D341Med (cell line): Measurements from ENCODE around the gene SPP2.

Source experiments
- DNase-seq: peaks from one replicate; pipeline ENCODE4 v3.0.0; 2012; ENCODE audit warnings: low spot score

The SPP2 gene, protein sequence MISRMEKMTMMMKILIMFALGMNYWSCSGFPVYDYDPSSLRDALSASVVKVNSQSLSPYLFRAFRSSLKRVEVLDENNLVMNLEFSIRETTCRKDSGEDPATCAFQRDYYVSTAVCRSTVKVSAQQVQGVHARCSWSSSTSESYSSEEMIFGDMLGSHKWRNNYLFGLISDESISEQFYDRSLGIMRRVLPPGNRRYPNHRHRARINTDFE

DNA sequence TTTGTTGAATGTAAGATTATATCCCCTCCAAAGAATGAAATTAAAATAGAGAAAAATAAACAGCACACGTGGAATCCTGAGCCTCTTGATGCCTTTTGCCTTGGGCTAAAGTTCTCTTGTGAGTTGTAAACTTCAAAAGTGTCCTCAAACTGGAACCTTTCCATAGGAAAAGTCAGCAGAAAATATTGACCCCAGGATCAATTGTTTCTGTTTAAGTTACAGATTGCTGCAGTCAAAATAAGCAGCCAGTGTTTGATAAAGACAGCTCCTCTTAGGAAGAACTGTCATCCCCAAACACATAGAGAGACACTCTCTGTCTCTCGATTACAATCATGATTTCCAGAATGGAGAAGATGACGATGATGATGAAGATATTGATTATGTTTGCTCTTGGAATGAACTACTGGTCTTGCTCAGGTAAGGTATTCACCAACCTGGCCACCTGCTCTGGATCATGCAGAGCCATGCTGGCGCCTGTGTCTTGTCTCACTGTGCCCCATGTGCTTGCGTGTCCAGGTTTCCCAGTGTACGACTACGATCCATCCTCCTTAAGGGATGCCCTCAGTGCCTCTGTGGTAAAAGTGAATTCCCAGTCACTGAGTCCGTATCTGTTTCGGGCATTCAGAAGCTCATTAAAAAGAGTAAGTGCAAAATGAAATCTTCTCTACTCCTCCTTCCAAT is at the start of gene SPP2:
TSS of gene SPP2 (plus strand) at position 248 of the 681 bp plus-strand sequence. CDS start at position 333, 85 bp downstream.
- no peak for DNase-seq

DNA sequence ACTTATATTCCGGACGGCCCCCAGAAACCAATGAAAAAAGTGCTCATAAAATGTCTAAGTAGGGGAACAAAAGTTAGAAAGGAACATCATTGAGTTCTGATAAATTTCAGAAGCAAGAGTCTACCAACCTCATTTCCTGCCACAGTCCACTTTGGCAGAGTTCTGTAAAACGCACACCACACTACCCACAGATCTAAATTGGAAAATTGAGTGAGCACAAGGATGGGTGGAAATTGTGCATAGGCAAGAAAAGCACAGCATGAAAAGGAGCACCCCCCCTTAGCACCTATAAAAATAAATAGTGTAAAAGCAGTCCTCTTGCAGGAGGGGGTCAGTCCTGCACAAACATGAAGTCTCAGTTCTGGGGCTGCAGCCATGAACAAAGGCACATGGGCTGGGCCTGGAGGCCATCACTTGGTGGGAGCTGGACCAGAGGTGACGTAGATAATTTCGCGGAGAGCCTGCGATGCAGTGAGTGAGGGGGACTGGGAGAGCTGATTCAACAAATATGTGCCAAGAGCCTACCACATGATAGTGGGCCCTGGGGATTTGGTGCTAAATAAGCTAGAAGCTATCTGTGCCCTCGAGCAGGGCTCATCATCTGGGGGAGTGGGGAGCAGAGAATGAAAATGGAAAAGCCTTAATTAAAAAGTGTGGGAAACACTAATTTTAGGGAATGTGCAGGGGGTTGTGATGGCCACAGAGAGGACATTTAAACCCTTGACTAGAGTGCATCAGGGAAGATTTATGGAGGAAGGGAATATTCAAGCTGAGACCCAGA is 48.9 kb upstream of the SPP2 start:
- no peak for DNase-seq

DNA sequence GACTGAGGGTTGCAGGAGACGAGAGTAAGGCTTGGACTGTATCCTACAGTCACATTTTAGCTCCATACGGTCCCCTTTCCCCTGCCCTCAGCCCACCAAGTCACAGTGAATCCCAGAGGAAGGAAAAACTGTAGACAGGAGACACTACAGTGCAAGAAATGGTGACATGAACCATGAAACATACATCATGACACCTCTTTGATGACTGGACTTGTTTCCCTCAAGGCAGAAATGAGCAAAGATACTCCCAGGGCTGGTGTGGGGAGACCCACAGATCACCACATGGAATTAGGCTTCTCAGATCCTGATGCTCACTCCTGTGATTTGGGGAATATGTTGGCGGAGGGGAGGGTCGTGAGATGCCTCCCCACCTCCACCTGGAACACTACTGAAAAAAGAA is 48.2 kb upstream of the SPP2 start:
- no peak for DNase-seq

DNA sequence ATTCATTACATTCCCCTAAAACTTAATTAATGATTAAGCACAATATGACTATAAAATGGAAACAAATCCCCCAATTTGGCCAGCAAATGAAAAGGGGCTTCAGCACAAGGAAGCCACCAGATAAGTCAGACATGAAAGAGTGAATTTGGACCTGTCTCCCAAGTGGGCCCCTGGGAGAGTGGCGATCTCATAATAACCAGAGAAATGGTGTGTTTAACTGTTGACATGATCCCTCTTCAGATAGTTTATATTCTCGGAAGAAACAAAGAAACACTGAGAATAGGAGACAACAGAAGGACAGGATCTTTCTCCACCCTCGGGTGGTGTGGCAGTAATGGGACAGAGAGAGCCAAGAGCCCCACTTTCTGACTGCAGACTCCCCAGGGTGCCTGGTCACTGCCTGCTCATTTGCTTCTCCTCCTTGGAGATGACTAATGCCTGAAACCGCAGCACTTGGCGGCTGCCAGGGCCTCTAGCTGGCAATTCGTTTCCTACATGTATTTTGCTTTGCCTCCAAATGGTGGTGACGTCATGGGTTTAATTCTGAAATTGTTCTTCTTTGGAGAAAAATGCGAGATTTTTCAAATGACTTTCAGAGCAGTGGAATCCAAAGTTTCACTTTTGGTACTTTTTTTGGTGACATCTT is 46.4 kb upstream of the SPP2 start:
- no peak for DNase-seq

DNA sequence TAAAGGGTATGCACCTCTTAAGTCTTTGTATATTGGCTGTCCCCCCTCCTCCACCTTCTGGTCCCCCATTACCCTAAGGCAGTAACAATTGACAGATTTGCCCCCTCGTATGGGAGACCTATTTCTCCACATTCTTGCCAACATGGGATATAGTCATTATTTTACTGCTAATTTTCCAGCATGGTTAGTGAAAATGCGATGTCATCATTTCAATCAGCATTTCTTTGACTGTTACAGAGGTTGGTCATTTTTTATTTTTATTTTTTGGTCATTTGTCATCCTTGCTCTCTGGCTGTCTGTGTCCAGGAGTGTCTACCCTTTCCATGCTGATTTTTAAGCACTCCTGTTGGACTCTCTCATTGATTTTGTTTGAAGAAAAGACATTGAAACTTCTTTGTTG is 45.4 kb upstream of the SPP2 start:
- no peak for DNase-seq

DNA sequence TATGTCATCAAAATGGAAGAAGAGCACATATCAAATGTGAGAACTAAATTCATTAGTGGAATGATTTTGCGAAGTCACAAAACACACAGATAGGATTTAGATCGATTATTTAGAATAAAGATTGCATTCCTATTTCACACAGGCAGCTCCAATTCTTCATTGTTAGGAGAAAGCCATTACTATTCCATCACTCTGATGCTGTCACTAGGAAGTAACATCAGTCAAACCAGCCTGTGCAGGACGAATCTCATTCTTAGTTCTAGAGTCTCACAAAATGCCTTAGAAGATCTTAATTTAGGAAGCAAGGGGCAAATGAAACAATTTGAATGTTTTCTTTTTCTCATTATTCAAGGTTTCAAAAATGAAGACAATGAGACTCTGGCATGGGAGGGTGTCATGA is 44.0 kb upstream of the SPP2 start:
- no peak for DNase-seq

DNA sequence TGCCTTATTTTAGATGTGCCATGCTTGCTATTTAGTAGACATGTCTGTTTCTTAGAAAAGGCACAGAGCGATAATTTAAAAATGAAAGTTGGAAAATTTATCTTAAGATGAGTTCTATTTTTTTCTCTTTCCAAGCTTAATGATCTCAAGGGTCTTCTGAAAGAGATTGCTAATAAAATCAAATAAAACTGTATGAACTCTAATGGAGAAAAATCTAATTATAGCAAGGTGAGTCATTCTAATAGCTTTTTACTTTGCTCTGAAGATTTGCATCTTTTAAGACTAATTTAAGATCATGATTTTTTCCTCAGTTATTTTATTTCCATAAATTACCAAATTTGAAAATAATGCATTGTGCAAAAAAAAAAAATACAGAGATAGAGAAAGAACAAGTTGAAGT is 36.1 kb upstream of the SPP2 start:
- no peak for DNase-seq

DNA sequence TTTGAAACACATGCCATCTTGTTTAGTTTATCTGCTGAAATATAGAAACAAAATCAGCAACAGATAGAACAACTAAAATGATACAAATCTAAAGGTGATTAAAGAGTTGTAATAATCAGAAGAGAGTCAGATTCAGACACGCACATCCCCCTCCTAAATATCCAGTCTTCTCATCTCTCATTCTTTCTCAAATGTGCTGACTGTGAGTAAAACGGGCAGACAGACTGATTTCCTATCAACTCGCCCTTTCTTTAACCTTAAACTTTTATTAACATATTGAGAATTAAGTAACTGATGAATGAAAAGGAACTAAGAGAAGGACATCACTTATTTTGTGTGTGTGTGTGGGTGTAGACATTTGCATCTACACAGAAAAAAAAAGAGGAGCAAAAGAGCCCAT is 34.6 kb upstream of the SPP2 start:
- no peak for DNase-seq

DNA sequence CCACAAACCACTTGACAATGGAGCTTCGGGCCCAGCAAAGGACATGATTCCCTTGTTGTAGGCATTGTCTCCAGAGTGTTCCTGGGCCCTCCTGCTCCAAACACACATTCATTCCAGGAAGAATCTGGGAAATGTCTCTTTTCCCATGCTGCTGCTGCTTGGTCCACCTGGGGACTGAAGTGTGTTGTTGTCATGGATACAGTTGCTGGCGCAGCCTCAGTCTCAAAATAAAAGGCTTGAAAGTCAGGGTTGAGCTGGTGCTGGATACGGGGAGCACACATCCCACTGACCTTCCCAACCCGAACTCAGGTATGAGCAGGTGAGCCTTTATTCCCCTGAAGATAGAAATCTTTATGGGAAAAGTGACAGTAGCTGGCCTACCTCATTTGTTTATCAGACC is 30.6 kb upstream of the SPP2 start:
- no peak for DNase-seq

DNA sequence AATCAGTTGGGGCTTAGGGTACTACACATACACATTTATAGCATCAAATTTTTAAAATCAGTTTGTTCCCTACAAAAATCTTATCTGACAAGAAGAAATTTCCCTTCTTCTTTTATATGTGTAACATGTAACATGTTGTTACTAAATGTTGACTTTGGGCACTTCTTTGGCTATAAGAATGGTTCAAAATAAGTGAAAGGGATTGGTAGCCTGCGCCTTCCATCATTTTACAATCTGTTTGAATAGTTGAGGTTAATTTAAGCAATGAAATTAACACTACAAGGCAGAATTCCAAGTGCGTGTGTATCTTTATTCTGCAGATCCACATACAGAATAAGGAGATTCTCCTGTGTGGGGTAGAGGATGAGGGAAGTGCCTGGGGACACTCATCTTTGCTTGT is 30.2 kb upstream of the SPP2 start:
- DNase-seq = no peak

DNA sequence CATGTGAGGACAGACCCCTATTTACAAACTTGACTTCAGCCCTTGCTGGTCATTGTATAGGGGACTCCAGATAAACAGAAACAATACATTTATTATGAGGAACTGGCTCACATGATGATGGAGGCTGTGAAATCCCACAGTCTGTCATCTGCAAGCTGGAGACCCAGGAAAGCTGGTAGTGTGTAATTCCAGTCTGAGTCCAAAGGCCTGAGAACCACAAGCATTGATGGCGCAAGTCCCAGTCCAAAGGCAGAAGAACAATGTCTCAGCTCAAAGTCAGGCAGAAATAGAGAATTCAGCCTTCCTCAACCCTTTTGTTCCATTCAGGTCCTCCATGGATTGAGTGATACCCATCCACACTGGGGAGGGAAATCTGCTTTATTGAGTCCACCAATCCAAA is 28.1 kb upstream of the SPP2 start:
- no peak for DNase-seq

DNA sequence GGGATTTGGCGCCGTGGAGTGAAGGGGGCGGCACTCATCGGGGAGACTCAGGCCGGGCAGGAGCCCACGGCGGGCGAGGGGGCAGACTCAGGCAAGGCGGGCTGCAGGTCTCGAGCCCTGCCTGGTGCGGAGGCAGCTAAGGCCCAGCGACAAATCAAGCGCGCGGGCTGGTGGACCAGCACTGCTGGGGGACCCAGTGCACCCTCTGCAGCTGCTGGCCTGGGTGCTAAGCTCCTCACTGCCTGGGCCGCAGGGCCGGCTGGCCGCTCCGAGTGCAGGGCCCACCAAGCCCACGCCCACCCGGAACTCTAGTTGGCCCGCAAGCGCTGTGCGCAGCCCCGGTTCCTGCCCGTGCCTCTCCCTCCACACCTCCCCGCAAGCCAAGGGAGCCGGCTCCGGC is 26.2 kb upstream of the SPP2 start:
- DNase-seq = no peak

DNA sequence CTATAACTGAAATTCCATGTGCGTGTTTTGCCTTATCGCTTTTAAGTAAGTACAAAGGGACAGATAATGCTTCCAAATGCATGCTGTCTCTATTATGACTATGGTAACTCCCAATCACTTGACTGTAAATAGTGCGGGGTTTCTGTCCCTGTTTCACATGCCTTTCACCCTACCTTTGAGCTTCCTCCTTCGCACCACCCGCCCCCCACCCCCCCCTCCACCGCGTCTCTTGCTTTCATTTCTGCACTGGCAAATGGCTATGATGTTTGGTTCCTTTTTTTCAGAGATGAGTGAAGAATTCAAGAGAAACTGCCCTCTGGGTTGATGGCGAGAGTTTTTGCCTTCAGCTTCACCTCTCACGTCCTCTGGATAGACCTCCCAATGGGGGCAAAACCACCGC is 25.0 kb upstream of the SPP2 start:
- DNase-seq = no peak

DNA sequence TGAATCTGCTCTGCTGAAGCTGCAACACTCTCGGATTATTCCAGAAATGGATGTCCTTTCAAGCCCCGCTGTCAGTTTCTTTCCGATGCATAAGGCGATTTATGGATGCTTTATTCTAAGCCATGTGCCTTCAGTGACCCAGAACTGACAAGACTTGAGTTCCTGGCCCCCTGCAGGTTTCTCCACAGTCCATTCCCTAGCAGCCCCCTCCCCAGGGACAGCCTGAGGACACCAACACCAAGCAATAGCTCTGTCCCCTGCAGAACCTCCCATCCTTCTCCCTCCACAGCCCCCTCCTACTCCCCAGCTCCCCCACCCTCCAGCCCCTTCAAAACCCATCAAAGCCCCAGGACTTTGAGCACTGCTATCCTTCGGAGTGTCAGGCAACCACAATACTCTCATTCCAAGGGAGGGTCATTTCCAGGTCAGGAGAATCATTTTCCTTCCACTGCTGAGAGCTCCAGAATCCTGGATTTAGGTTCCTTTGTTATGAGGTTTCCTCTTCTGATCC is 24.6 kb upstream of the SPP2 start:
- no peak for DNase-seq

DNA sequence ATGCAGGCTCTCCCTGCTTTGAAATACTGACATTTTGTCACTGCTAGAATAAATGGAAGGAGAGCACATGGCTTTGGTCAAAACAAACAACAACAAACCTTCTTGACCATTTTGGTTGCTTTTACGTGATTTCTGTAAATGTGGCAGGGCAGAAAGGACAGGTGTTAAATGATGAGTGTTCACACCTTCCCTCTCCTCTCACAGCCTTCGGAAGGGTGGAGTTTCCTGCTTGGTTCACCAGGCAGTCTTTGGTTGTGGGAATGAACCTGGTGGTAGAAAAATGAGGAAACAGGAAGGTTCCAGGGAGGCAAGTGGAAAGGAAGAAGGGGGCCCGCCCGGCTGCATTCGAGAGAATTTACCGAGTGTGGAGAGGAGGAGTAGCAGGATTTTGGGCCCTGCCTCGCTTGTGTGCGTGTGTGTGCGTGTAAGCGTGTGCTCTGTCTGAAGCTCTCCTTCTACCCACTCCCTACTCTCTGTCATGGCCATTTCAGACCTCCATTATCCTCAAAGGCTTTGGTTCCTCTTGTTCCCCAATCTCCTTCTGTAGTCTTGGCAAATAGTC is 23.7 kb upstream of the SPP2 start:
- no peak for DNase-seq

DNA sequence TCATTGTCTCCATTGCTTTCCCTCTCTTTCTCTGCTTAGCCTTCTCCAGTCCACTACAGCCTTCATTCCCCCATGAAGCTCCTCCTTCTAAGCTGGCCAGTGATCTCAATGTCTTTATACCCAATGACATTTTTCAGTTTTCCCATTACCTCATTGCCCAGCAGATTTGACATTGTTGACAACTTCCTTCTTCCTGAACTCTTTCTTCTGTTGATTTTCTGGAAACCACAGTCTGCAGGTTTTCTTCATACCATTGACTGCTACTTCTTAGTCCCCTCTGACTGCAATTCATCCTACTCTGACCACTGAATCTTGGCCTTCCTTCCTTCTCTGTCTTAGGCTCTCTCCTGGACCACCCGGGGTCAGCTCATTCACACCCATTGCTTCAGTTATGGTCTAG is 22.9 kb upstream of the SPP2 start:
- no peak for DNase-seq

DNA sequence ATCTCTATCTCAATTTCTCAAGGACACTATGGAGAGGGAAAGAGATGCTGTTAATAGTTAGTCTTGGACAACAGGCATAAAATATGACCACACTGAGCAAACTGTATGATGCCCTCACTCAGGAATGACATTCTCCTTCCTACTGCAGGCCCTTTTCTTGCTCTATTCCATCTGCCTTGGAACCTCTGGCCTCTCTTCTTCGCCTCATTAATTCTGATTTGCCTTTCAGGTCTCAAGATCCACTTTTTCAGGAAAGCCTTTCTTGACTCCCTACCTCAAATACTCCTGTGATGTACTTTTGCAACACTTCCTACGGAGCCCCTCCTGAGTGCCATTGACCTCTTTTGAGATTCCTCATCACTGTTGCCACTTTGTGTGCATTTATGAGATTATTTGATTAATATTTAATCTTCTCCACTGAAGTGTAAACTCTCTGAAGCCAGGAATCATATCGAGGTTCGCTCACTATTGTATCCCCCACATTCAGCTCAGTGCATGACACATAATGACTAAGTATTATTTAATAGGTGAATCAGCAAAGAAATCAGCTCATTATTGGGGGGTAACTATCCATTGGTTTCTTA is 21.3 kb upstream of the SPP2 start:
- no peak for DNase-seq

DNA sequence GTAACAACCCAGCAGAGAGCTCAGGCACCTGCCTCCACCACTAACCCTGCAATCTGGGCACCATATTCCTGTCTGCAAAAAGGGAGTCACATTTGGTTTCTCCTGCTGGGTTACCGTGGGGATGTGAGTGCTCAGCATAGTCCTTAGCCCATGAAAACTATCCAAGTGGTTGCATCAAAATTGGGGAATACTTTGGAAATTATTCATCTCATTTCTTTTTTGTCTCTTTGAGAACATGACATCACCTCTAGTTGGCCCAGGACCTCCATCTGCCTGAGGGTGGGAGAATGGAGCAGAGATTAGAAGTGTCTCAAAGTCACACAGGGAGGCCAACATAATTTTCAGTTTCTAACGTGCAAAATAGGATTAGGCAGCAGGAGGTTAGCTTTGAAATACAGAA is 19.3 kb upstream of the SPP2 start:
- no peak for DNase-seq

DNA sequence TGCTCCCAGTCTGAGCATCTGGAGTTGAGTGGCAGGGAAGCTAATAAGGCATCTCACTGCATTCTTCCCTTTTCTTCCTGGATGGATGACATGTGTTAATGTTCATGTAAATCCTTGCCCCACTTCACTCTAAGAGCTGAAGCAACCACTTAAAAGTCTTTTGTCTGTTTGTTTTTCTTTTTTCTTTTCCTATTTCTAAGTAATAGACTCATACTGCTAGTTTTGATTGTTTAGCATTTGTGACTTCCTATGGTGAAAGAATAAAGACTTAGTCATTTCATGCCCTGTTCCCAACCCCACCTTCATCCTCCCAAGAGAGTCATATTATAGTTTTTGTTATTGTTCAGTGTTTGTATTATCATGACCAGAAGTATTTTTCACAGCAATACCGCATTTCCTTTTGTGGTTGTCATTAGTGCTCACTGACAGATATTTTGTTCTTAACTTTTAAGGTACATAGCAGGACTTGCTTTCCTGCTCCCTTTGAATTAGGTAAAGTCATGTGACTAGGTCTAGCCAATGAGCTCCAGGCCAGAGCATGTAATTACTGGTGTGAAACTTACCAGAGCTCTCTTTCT is 18.1 kb upstream of the SPP2 start:
- DNase-seq = no peak

DNA sequence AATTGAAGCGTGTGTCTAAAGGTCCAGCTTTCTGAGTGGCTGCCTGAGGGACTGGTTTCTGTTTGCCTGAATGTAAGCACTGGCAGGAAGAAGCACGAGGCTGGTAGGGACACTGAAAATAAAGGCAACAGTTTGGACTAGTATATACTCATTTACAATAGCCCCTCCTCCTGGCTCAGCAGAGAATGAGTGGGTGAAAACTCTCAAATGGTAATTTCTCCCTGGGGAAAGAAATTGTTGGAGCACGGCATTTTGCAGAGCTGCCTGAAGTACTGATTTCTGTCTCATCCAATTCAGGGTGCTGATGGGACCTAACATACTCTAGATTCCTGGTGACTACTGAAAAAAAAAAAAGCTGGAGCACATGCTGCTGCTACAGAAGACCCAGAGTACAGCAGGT is 17.3 kb upstream of the SPP2 start:
- DNase-seq = no peak

DNA sequence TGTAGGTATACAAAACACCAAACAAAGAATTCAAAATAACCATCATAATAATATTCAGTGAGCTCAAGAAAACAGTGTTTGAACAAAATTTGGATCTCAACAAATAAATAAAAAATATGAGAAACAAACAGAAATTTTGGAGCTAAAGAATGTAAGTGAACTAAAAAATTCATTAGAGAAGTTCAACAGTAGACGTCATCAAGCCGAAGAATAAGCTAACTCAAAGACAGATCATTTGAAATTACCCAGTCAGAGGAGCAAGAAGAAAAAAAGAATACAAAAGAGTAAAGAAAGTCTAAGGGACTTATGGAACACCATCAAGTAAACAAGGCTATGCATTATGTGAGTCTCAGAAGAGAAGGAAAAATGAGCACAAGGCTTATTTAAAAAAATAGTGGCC is 16.6 kb upstream of the SPP2 start:
- DNase-seq = no peak
